ENCODE measurements around the gene KCTD15.

KCTD15 gene

DNA sequence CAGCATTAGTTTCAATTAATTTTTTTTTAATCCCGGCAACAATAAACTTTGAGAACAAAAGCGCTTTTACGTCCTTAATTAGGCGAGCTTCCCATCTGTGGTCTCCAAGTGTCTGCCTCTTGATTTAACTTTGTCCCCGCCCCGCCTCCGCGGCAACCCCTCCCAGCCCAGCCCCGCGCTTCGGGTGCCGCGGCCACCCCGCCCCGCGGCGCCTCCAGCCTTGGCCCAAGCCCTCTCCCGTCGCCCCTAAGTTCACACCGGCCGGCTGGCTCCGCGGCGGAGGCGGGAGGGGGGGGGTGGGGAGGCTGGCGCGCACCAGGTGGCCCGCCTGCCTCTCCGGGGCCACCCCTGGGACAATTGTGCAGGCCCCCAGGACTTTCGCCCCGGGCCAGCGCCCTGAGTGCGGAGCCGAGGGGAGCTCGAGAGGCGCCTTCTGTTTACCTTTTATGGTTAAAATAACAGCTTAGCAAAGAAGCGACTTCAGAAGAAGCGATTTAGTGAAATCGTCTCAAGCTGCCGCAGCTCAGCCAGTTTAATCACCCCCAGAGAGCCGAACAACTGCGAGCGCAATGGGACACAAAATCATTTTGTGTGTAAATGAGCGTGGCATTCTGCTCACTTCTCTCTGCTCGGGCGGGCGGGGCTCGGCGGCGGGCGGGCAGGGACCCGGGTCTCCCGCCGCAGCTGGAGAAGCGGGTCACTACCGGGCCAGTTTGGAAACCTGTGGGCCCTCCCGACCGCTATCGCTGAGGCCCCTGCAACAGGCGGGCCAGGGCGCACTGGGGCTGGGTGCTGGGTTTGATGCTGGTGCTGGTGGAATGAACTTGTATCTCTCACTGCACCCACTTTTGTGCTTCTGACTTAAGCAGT, 1.4 kb downstream of the KCTD15 start:
- no peak for DNase-seq (ENCODE audit: low read depth in 2 of 2)

DNA sequence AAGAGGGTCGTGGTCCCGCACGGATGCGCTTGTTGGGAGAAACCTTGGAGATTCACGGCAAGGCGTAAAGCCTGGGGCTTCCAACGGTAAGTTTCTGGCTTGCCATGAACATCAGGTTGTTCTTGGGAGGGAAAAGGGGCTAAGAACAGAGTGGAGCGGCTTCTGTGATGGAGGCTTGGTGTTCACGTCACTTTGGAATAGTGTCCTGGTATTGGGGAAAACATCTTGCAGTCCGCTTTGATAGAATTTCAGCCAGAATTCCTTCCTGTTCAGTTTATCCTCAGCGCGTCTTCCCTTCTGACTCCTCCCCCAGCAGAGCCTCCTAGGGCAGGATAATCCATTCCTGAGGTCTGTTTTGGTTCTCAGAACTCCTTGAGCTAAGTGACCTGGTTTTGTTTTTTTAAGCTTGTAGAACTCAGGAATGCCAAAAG, 2.0 kb downstream of the KCTD15 start:
- no peak for DNase-seq (ENCODE audit: low read depth in 2 of 2)

DNA sequence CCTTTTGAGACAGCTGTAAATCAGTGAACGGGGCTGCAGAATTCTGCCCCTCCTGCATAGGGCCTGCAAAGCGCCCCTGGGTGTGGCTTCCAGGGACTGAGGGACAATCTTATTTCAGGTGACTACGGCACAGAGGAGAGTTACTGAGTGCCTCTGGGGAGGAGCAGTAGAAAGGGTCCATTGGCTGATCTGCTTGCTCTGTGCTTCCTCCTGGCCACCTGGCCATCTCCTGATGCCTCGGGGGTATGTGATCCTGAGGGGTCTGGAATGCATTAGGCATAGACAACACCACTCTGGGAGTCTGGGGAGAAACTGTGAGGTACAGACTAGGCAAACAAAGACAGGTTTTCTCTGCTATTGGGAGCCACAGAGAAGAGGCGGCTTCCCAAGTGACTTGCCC, 2.8 kb downstream of the KCTD15 start:
- no peak for DNase-seq (ENCODE audit: low read depth in 2 of 2)

DNA sequence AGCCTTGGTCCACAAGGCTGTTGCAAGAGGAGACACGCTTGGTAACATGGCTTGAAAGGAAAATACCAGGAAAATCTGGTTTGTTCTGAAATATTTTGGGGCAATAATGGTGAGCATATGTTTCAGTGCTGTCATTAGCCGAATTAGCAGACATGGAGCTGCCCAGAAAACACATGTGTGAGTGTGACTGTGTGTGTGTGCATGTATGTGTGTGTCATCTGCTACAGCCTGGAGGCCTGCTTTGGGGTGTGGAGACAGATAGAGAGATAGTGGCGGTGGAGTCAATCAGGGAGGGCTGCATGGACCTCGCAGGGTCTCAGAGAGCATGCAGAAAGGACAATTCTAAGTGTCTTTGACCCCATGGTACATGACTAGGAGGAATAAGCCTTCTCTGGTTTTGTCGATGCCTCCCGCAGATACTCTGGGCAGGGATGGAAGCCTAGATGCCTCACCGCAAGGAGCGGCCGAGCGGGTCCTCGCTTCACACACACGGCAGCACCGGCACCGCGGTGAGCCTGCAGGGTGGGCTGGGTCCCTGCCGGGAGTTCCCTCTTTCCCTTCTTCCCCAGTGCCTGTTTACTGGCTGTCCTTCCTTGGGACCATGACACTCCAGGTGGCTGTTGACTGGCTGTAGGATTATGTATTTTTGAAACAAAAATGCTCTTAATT, 3.5 kb downstream of the KCTD15 start:
- DNase-seq (ENCODE audit: low read depth in 2 of 2): no peak

DNA sequence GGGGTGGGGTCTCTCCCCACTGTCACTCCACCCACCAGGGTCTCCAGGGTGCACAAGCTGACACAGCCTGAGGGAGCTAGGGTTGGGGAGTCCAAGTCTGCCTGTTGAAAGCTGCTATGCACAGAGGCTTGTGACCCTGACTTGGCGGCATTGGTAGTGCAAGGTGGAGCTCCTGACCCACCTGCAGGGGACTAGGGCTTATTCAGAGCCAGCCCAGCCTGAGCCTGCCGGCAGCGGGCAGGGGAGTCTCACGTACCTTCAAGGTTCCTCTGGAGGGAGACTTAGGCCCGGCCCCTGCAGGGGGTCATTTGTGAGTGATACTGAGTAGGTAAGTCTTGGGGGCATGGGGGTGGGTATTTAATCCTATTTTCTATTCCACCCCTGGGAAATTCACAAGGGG, 4.7 kb downstream of the KCTD15 start:
- DNase-seq (ENCODE audit: low read depth in 2 of 2): no peak

DNA sequence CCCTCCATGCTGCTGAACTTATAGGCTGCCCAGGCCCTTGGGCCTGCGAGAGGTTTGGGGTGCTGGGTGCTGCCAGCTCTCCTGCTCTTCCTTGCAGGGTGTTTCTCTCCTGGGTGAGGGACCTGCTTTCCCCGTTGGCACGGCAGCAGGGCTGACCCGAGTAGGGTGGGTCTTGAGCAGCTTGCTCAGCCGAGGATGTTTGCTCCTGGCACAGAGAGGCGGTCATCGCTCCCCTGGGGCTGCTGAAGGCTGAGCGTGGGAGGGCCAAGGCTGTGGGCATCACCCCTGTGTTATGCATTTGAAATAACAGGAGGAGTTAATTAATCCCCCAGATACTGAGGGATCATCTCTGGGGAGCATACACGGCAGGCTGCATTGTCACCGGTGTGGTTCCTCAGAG, 5.3 kb downstream of the KCTD15 start:
- no peak for DNase-seq (ENCODE audit: low read depth in 2 of 2)

DNA sequence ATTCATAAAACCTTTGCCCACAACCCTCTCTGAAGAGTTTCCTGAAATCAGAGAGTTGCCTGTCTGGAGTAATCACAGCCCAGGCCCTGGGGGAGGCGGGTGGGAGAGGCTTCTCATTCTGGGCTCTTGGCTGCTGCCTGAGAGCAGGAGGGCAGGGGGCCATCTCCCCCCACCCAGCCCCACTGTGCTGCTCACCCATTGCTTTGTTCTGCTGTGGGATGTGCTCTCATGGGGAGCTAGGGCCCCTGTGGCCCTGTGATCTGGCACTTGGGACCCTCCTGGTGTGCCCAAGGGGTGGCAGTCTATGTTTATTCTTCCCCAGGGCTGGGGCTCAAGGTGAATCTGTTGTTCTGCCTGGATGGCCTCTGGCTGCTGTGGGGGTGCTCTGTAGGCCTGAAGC, 6.1 kb downstream of the KCTD15 start:
- no peak for DNase-seq (ENCODE audit: low read depth in 2 of 2)

DNA sequence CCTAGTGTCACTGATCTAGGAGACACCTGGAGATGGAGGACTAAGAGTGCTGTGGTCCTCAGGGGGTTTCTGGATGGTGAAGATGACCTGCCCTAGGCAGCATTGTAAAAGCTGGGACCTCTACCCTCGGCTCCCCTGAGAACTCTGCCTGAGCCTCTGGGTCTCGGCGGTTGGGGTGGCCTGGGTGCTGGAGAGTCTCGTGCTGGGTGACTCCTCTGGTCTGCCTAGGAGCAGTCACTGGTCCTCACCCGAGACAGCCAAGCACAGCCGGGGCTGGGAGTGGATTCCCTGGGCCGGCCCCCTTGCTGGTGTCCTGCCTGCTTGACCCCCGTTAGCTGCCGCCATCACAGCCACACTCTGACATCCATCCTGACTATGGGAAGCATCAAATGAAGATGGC, 6.7 kb downstream of the KCTD15 start:
- DNase-seq (ENCODE audit: low read depth in 2 of 2): no peak

DNA sequence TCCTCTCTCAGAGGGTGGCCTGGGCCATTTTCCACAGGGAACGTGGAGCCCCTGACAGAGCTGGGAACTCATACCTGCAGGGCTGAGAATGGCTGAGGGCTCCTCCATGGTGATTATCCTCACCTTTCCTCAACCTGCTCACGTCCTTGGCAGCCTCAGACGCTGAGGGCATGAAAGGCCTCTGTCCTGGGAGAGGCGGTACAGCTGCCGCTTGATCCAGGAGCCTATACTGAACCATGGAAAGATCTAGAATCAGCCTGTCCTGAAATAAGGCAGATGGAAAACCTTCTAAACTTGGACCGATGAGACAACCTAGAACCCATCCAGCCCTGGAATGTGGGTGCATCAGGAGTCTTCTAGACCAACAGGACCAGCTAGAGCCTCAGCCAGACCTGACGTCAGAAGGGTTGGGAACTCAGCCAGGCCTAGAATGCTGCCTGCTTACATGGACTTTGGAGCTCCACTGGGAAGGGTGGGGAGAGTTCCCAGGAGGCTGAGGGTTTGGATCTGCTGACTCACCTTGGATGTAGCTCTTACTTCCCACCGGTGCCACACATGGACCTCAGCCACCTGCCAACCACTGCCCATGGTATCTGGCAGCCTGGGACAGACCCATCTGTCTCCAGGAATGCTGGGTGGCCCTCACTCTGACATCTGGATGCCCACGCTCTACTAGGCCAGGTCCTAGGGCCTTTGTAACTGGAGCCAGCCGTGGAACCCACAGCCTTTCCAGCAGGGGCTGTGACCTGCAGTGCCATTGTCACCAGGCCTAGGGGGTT, 7.5 kb downstream of the KCTD15 start:
- DNase-seq (ENCODE audit: low read depth in 2 of 2): no peak

DNA sequence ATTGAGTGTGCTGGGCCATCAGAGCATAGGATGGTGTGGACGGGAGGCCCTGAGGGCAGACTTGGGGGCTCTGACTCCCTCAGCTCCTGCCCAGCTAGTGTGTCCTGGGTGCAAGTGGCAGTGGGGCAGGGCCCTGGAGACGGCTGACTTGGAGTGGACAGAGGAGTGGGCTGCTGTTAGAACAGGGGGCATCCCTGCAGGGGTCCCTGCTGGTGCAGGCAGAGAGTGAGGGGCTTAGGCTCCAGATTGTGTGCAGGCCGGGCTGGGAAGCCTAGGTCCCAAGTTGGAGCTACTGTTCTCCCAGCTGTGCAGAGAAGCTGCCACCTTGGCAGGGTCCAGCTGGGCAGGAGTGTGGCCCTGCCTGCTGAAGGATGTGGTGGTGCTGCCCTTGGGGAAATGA, 8.6 kb downstream of the KCTD15 start:
- no peak for DNase-seq (ENCODE audit: low read depth in 2 of 2)

DNA sequence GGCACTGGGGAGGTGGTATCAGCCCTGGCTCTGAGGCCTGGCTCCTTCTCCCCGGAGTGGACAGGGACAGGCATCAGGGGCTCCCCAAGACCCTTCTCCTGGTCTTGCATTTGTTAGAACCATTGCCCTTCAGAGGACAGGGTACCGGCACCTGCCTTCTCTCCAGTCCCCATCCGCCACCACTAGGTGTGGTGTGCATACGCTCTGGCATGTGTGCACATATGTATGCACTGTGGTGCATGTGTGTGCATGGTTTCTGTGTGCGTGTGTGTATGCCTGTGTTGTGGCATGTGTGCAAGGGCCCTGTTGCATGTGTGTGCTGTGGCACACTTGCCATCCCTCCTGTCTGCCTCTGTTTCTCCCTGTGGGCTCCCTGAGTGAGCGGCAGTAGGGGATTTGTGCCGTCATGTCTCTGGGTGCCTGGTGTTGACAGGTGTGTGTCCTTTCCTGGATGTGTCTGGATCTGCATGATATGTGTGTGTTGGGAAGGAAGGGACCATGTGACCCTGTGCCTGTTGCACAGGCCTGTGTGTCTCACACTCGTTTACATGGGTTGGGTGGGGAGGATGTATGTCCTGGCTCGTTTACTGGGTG, 9.3 kb downstream of the KCTD15 start:
- DNase-seq (ENCODE audit: low read depth in 2 of 2): no peak

DNA sequence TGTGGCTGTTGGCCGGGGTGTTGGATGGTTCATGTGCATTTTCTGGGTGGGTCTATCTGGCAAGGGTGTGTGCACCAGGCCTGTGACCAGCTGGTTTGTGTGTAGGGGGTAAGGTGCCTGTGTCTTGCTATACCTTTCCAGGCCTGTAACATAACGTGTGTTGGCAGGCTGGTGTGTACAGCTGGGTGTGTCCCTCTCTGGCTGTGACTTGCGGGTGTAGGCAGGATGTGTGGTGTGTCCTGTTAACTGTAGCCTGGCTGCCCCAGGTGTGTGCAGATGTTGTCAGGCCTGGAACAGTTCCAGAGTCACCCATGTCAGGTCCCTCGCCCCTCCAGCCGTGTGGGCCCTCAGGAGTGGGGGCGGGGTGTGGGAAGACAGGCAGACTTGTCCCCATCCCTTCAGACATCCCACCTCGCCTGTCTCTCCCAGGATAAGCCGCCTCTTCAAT, 9.8 kb downstream of the KCTD15 start:
- DNase-seq (ENCODE audit: low read depth in 2 of 2): no peak

DNA sequence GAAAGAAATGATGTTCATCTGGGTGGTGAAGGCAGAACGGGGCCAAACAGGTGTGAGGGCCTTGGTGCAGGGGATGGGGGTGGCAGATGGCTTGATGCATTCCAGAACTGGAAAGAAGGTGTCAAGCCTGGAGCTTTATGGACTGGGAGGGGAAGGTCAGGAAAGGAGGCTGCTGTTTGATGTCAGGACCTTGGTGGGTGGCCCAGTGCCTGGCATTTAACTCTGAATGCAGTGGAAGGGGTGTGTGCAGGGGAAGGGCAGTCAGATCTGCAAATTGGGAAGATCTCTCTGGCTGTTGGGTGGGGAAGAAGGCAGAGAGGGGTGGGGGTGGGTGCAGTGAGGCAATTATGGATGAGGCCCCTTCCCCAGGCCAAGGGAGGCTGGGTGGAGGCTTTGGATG, 11.7 kb downstream of the KCTD15 start:
- DNase-seq (ENCODE audit: low read depth in 2 of 2): no peak

DNA sequence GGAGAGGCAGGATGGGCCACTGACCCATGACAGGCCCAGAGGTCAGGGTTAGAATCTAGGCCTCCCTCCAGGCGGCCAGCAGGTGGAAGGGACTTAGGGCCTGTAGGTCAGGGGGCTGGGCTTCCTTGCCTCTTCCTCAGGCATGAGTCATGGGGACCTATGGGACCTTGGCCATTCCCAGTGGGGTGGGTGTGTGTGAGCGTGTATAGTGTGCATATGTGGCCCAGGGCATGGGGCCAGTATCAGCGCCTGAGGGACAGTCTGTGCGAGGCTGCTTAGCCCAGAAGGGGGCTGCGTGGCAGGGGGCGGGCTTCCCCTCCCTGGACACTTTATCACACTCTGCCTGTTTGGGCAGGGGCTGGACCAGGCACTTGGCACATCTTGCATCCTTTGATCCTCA, 13.3 kb downstream of the KCTD15 start:
- DNase-seq (ENCODE audit: low read depth in 2 of 2): no peak

DNA sequence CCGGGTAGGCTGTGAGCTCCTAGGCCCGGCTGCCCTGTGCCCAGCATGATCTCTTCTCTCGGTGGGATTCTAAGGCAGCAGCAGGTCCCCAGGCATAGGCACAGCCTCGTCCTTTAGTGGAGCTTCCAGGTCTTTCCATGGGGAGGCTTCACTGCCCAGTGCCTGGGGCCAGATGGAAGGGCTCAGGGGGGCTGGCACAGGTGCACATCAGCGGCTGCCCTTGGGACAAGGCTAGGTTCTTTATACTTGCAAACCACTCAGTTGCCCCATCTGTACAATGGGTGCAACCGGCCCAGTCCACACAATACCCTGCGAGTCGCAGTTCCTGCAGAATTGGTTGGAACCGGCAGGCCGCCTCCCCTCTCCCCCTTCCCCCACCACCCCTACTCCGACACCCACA, 14.2 kb downstream of the KCTD15 start:
- no peak for DNase-seq (ENCODE audit: low read depth in 2 of 2)

DNA sequence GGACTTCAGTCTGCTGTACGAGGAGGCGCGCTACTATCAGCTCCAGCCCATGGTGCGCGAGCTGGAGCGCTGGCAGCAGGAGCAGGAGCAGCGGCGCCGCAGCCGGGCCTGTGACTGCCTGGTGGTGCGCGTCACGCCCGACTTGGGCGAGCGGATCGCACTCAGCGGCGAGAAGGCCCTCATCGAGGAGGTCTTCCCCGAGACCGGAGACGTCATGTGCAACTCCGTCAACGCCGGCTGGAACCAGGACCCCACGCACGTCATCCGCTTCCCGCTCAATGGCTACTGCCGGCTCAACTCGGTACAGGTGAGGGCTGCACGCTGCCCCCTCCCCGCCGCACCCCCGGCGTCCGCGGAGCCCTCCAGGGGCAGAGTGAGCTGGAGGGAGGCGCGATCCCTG, 14.6 kb downstream of the KCTD15 start:
- DNase-seq (ENCODE audit: low read depth in 2 of 2): no peak

DNA sequence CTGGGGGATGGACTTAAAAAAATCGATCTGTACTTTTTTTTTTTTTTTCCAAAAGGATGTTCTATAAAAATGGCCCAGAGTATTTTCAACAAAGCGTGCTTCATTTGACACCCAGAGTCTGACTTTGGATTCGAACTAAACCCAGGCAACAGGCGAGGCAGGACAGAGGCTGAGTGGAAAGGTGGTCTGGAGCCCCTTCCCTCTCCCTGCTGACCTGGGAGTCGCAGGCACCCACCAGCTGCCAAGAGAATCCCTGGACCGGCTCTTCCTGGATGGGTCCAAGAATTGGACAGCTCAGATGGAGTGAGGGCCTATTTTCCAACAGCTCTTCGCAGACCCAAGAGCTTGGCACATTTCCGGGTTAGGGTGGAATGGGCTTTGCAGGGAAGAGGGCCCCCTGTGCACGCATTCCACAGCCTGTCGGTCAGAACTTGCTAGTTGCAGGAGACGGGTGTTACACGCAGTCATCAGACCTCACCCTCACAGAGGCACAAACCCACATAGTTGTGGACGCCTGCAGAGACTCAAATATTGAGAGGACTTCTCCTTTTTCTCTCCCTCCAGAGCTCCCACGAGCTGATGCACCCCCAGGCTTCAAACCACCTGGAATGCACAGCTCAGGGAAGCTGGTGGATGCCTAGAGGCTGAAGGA, 15.2 kb downstream of the KCTD15 start:
- DNase-seq (ENCODE audit: low read depth in 2 of 2): no peak

DNA sequence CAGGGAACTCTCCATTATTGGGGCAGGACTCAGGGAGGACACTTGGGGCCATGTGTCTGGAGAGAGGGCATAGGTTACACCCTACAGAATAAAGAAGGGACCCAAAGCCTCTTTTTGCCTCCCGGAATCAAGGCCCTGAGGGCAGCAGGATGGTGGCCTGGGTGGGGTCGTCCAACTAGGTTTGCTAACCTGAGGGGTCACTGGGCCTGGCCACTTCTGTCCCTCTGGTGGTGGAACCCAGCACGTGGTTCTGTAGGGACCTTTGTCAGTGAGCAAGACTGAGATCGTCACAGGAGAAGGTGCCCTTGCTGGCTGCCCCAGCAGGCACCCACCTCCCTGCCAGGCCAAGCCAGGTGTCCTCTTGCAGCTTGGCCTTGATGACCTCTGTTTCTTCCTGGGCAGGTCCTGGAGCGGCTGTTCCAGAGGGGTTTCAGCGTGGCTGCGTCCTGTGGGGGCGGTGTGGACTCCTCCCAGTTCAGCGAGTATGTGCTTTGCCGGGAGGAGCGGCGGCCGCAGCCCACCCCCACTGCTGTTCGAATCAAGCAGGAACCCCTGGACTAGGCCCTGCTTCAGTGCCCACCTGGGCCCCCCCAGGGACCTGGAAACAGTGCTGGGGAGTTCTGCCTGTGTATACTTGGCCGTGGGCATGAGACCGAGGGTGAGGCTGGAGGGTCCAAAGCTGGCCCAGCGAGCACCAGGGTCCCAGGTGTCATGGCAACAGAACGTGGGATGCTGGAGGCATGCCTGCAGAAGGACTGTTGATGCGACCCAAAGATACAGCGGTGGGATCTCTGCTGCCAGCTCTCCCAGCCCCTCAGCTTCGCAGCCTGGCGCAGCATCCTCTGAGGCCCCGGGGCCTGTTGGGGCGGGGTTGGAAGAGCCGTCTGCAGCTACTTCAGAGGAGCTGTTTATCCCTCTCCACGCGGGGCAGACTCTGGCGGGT, 16.0 kb downstream of the KCTD15 start:
- DNase-seq (ENCODE audit: low read depth in 2 of 2): no peak

DNA sequence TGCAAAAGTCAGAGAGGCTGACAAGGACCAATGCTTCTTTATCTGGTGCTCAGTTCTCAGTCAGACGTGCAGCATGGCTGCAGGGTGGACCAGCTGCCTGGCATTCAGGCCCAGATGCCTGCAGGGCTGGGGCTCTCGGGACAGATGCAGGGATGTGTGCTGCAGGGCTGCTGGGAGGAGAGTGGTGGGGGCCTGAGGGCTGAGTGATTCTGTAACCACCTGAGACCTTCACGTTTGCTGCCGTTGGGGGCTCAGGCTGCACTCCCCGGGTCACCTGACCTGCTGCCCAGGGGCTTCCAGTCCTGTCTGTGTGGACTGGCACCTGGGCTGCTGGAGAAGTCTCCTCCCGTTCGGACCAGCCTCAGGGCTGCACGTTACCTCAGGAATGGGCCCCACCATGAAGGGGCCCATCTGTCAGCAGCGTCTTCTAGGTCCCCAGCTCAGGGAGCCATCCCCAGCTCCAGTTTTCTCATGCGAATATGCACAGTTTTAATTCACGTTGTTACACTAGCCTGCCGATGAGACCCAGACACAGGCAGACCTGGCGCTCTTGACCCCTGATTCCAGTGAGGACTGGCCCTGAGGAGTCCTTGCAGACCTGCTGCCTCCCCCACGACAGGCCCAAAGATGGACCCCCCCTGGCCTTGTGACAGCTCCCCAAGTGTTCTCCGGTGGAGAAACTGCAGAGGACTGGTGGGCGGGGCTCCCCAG, 16.9 kb downstream of the KCTD15 start:
- DNase-seq (ENCODE audit: low read depth in 2 of 2): no peak

All from stimulated activated CD4-positive, alpha-beta T cell treated with anti-CD3 and anti-CD28 coated beads, Interleukin-4, amount 100 ng/mL, for 48 hours (primary cell).